RWPE2 (cell line): ENCODE data around the gene JOSD2.
"Not testable (repeated sequence)": the region's sequence is repeated elsewhere in the genome, so short reads cannot be mapped to it uniquely, and the experiment has no call there.

Source experiments
- ATAC-seq: fragments of 200-7000 bp; cut with Tn5 transposase; 3 replicates; pipeline ENCODE4 v1.9.1; 2021; ENCODE audit warnings: low read depth
- DNase-seq: peaks from one replicate; pipeline ENCODE4 v3.0.0-alpha.2; 2020; ENCODE audit warnings: low spot score
- H3K27ac ChIP-seq: fragments of 450-650 bp; 2 replicates; pipeline ENCODE4 v1.5.1; 2017; ENCODE audit warnings: mild to moderate bottlenecking; ENCODE audit not compliant: poor library complexity, severe bottlenecking
- H3K27me3 ChIP-seq: fragments of 250-450 bp; sonication (Bioruptor Pico); 2 replicates; pipeline ENCODE4 v1.5.1; 2021; ENCODE audit warnings: mild to moderate bottlenecking, moderate library complexity; ENCODE audit not compliant: insufficient read depth, poor library complexity, severe bottlenecking
- H3K36me3 ChIP-seq: fragments of 250-450 bp; sonication (Bioruptor Pico); 2 replicates; pipeline ENCODE4 v1.5.1; 2020; ENCODE audit warnings: low read depth, mild to moderate bottlenecking, moderate library complexity
- H3K4me1 ChIP-seq: fragments of 250-450 bp; sonication (Bioruptor Pico); 2 replicates; pipeline ENCODE4 v1.5.1; 2021; ENCODE audit warnings: mild to moderate bottlenecking, moderate library complexity; ENCODE audit not compliant: insufficient read depth, poor library complexity, severe bottlenecking
- H3K4me3 ChIP-seq: fragments of 250-450 bp; sonication (Bioruptor Pico); 2 replicates; pipeline ENCODE4 v1.5.1; 2021; ENCODE audit warnings: mild to moderate bottlenecking, moderate library complexity; ENCODE audit not compliant: severe bottlenecking
- H3K9me3 ChIP-seq: fragments of 250-450 bp; sonication (Bioruptor Pico); 2 replicates; pipeline ENCODE4 v1.5.1; 2021; ENCODE audit warnings: mild to moderate bottlenecking, moderate library complexity; ENCODE audit not compliant: severe bottlenecking
- TF ChIP-seq, protein P1 (sequence below): fragments of 450-650 bp; IDR thresholded peaks from one replicate; pipeline ENCODE4 v1.5.1; 2017; ENCODE audit warnings: mild to moderate bottlenecking, moderate library complexity; ENCODE audit not compliant: poor library complexity, severe bottlenecking

The JOSD2 gene

DNA sequence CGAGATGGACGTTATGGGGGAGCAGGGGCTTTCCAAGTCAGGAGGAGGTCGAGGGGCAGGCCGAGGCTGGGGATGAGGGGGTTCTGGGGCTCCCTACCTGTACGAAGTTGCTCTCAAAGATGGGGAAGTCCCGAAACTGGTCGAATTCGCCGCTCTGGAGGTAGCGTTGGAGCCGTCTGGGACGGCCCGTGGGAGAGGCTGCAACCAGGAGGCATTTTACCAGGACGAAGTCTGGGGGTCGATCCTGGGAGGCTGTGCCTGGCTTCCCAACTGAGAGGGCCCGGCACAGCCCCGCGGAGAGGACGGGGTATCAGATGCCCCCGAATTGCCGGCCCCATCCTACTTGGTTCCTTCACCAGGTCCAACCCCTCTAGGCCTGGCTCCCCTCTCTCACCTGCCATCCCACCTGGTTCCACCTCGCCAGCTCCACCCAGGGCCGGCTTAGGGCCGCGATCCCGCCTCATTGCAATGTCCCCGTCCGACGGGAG, 35.2 kb downstream of the JOSD2 start:
- TF ChIP-seq, protein P1, sequence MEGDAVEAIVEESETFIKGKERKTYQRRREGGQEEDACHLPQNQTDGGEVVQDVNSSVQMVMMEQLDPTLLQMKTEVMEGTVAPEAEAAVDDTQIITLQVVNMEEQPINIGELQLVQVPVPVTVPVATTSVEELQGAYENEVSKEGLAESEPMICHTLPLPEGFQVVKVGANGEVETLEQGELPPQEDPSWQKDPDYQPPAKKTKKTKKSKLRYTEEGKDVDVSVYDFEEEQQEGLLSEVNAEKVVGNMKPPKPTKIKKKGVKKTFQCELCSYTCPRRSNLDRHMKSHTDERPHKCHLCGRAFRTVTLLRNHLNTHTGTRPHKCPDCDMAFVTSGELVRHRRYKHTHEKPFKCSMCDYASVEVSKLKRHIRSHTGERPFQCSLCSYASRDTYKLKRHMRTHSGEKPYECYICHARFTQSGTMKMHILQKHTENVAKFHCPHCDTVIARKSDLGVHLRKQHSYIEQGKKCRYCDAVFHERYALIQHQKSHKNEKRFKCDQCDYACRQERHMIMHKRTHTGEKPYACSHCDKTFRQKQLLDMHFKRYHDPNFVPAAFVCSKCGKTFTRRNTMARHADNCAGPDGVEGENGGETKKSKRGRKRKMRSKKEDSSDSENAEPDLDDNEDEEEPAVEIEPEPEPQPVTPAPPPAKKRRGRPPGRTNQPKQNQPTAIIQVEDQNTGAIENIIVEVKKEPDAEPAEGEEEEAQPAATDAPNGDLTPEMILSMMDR, result no peak
- H3K9me3 ChIP-seq, result no peaks in the 10 kb centered on the region
- ATAC-seq, result no peak
- no peaks in the 10 kb centered on the region for H3K4me1 ChIP-seq
- DNase-seq, result no peak
- no peaks in the 10 kb centered on the region for H3K27me3 ChIP-seq
- H3K4me3 ChIP-seq, result no peak overlapping the region
- no peak overlapping the region for H3K27ac ChIP-seq
- H3K36me3 ChIP-seq, result peaks cover 14% of the 10 kb centered on the region

DNA sequence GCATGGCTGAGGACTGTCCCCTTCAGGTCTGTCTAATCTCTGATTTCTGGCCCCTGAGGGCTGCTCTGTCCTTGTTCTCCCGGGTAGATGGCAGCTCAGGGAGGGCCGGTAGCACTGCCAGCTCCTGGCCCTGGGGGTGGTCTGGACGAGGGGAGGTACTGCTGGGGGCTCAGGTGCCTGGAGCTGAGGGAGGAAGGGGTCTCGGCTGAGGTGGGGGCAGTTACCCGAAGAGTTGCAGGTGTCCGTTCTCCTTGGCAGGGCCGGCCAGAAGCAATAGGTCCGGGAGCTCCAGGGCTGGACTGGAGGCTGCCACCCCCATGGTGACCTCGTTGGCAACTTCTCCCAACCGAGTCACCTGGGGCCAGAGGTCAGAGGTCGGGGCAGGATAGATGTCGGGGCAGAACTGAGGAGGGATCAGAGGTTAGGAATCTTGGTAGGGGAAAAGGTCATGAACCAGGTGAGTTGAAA, 35.9 kb downstream of the JOSD2 start:
- TF ChIP-seq, protein P1, result no peak
- Histone ChIP-seq H3K4me3 (no peak overlapping the region), H3K27ac (no peak overlapping the region), H3K36me3 (peaks cover 14% of the 10 kb centered on the region), H3K9me3 (no peaks in the 10 kb centered on the region), H3K27me3 (no peaks in the 10 kb centered on the region), H3K4me1 (no peaks in the 10 kb centered on the region)
- ATAC-seq, result no peak
- DNase-seq, result no peak

DNA sequence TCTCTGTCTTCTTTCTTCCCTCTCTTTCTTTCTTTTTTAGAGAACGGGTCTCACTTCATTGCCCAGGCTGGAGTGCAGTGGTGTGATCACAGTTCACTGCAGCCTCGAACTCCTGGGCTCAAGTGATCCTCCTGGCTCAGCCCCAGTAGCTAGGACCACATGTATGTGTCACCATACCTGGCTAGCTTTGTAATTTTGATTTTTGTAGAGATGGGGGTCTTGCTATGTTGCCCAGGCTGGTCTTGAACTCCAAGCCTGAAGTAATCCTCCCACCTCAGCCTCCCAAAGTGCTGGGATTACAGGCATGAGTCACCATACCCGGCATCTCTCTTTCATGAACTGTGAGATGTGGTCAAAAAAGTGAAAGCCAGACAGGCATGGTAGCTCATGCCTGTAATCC, 37.7 kb downstream of the JOSD2 start:
- not testable (repeated sequence) for H3K4me1 ChIP-seq, H3K36me3 ChIP-seq, DNase-seq, H3K27ac ChIP-seq, H3K9me3 ChIP-seq, H3K4me3 ChIP-seq, ATAC-seq, H3K27me3 ChIP-seq

DNA sequence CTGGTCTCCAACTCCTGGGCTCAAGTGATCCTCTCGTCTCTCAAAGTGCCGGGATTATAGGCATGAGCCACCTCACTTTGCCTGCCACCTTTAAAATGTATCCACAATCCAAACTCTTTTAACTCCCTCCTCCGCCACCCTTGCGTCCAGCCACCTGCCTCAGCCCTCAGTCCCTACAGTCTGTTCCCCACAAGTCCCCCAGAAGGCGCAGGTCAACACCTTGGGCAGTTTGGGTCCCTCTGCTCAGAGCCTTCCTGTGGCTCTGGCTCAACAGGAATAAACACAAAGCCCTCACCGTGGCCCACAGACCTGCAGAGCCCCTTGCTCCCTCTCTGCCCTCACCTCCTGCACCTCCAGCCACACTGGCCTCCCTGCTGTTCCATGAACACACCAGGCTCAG, 42.2 kb downstream of the JOSD2 start:
- Histone ChIP-seq H3K4me3 (no peak overlapping the region), H3K9me3 (no peaks in the 10 kb centered on the region), H3K4me1 (no peaks in the 10 kb centered on the region), H3K36me3 (no peaks in the 10 kb centered on the region), H3K27ac (no peak overlapping the region), H3K27me3 (no peaks in the 10 kb centered on the region)
- DNase-seq, result no peak
- ATAC-seq, result no peak
- TF ChIP-seq, protein P1, result no peak

DNA sequence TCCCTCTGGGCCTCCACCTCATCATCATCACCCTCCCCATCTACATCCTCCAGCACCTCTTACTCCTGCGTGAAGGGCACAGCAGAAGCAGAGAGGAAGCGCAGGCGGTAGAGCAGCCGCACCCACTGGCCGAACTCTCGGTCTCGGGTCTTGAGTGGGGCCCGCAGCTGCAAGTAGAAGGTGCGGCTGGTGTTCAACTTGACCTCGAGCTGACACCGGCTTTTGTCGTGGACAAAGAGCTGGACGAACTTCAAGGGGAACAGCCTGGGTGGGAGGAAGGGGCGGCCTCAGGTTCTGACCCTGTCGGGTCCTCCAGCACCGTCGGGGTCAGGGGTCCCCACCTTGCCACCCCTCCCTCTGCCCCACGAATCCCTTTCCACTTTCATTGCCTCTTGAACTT, 43.4 kb downstream of the JOSD2 start:
- TF ChIP-seq, protein P1, result no peak
- no peaks in the 10 kb centered on the region for H3K9me3 ChIP-seq
- no peaks in the 10 kb centered on the region for H3K27me3 ChIP-seq
- H3K4me3 ChIP-seq, result no peak overlapping the region
- no peaks in the 10 kb centered on the region for H3K4me1 ChIP-seq
- no peaks in the 10 kb centered on the region for H3K36me3 ChIP-seq
- no peak overlapping the region for H3K27ac ChIP-seq
- ATAC-seq (no peak), DNase-seq (no peak)
